Endothelial cell of umbilical vein (primary cell): ENCODE measurements around the gene TFAP2B. TPM values are rescaled to one million over a fixed set of nuclear protein-coding genes. Genes with fewer than 3 reads are reported as not detected.
A peak's percentile ranks its signal among the peaks of the same experiment; 100 is the strongest.

Source experiments
- BruUV-seq: library from RNA; stranded (reverse); fragments of 400-500 nt; replicated peaks from 2 replicates; lab custom pipeline; 2021; lab: Mats Ljungman, UMichigan
- CTCF ChIA-PET: fragments of 300-600, 350-600 bp; sonication (Branson Sonifier 250); formaldehyde crosslinking; loops from one replicate; lab custom pipeline; 2021; ENCODE audit warnings: antibody characterized with exemption, inconsistent platforms; lab: Charles Lee
- POLR2A ChIA-PET: fragments of 300-600, 350-600 bp; sonication (Branson Sonifier 250); formaldehyde crosslinking; loops from one replicate; lab custom pipeline; 2021; ENCODE audit warnings: antibody characterized with exemption, inconsistent platforms; lab: Charles Lee
- DNase-seq: peaks from one replicate; pipeline ENCODE4 v3.0.0-alpha.2; 2011; ENCODE audit warnings: low read depth, low spot score
- FAIRE-seq: peaks from 2 replicates; lab custom pipeline; 2011; peaks lifted over from hg19 to GRCh38; lab: Jason Lieb, UNC
- H2AFZ ChIP-seq: 2 replicates; pipeline ENCODE4 v1.6.0; 2012; ENCODE audit warnings: low read depth, low read length, control low read depth, inconsistent platforms
- H3K27ac ChIP-seq: 2 replicates; pipeline ENCODE4 v1.5.1; 2011; ENCODE audit warnings: low read depth, mild to moderate bottlenecking, control low read depth, low read length, moderate library complexity; ENCODE audit not compliant: insufficient read depth
- H3K27me3 ChIP-seq, 2 experiments: 2 replicates each; pipeline versions ENCODE4 v1.6.0 to v1.6.1; 2011; ENCODE audit warnings: low read length in 2 of 2, mixed read lengths in 1 of 2; ENCODE audit not compliant: control insufficient read depth in 2 of 2, insufficient read depth in 2 of 2
- H3K36me3 ChIP-seq, 2 experiments: 2 replicates in 1 of 2; 3 replicates in 1 of 2; pipeline ENCODE4 v1.5.1; 2011; ENCODE audit warnings: low read length in 2 of 2, mild to moderate bottlenecking in 1 of 2, moderate library complexity in 1 of 2; ENCODE audit not compliant: control insufficient read depth in 2 of 2, insufficient read depth in 2 of 2; ENCODE audit errors: extremely low read depth in 1 of 2
- H3K4me1 ChIP-seq: 3 replicates; pipeline ENCODE4 v1.5.1; 2011; ENCODE audit warnings: mild to moderate bottlenecking, low read length; ENCODE audit not compliant: control insufficient read depth, insufficient read depth; ENCODE audit errors: extremely low read depth
- H3K4me2 ChIP-seq: 2 replicates; pipeline ENCODE4 v1.6.1; 2011; ENCODE audit warnings: low read length, control low read depth, mixed read lengths; ENCODE audit not compliant: insufficient read depth
- H3K4me3 ChIP-seq, 3 experiments: fragments of 200-600 bp in 1 of 3; sonication (generic), shearing (Covaris generic) in 1 of 3; replicated peaks in 1 of 3; 2 replicates each; pipeline ENCODE4 v1.5.1; 2011 to 2016; ENCODE audit warnings: control low read depth in 3 of 3, low read length in 3 of 3, mild to moderate bottlenecking in 2 of 3, inconsistent platforms in 1 of 3, low read depth in 1 of 3, moderate library complexity in 1 of 3; ENCODE audit not compliant: insufficient read depth in 1 of 3
- H3K79me2 ChIP-seq: 2 replicates; pipeline ENCODE4 v1.6.0; 2012; ENCODE audit warnings: low read length, inconsistent platforms; ENCODE audit not compliant: control insufficient read depth, insufficient read depth
- H3K9ac ChIP-seq: replicated peaks from 2 replicates; pipeline ENCODE3; 2011; ENCODE audit warnings: low read length, control low read depth; ENCODE audit not compliant: insufficient read depth; ENCODE audit errors: extremely low read depth
- H3K9me1 ChIP-seq: replicated peaks from 3 replicates; pipeline ENCODE4 v1.6.0; 2011; ENCODE audit warnings: mild to moderate bottlenecking, low read length; ENCODE audit not compliant: control insufficient read depth, insufficient read depth; ENCODE audit errors: extremely low read depth
- H3K9me3 ChIP-seq: replicated peaks from 2 replicates; pipeline ENCODE4 v1.5.1; 2012; ENCODE audit warnings: low read length, inconsistent platforms; ENCODE audit not compliant: control insufficient read depth, insufficient read depth
- H4K20me1 ChIP-seq: replicated peaks from 2 replicates; pipeline ENCODE3; 2011; ENCODE audit warnings: mild to moderate bottlenecking, low read length; ENCODE audit not compliant: control insufficient read depth, insufficient read depth; ENCODE audit errors: extremely low read depth
- EZH2 ChIP-seq: IDR thresholded peaks from 2 replicates; pipeline ENCODE4 v1.6.1; 2012; ENCODE audit warnings: borderline replicate concordance, low read depth, mild to moderate bottlenecking, moderate library complexity, low read length, inconsistent platforms; ENCODE audit not compliant: severe bottlenecking
- FOS ChIP-seq: IDR thresholded peaks from 2 replicates; pipeline ENCODE4 v1.6.1; 2011; ENCODE audit warnings: mild to moderate bottlenecking, low read length, moderate library complexity, borderline replicate concordance; ENCODE audit not compliant: insufficient read depth
- dilution Hi-C: fragments of 300-500 bp; cut with MboI; formaldehyde crosslinking; loops from one replicate; pipeline ENCODE4 v1.15.0; 2019; ENCODE audit warnings: low sequenced_read_pairs; ENCODE audit not compliant: extremely low pct_ligation_motif_present
- intact Hi-C: fragments of 100-400 bp; cut with micrococcal nuclease; formaldehyde crosslinking; loops from one replicate; pipeline ENCODE4 v1.10.0; 2022
- polyA plus RNA-seq, 4 experiments: library from polyadenylated mRNA; depleted of rRNA in 3 of 4; stranded (reverse) in 3 of 4; unstranded in 1 of 4; fragments of >200 nt; gene quantifications; 2 replicates each; pipeline versions ENCODE4 v1.2.1 to v1.2.3, GENCODE V29; 2011 to 2012; ENCODE audit warnings: missing spikeins in 1 of 4
- total RNA-seq: library from RNA; stranded (reverse); gene quantifications from 2 replicates; pipeline ENCODE4 v1.2.3, GENCODE V29; 2021
- TF ChIP-seq, protein P1 (sequence below), 2 donors: IDR thresholded peaks; 1 replicate in 1 of 2; 2 replicates in 1 of 2; pipeline ENCODE4 v1.5.1; 2011; ENCODE audit warnings: low read length in 2 of 2, mild to moderate bottlenecking in 2 of 2, moderate library complexity in 2 of 2, control low read depth in 1 of 2, inconsistent platforms in 1 of 2, low read depth in 1 of 2; ENCODE audit not compliant: insufficient read depth in 1 of 2; ENCODE audit errors: extremely low read depth in 1 of 2

TFAP2B gene
- total and polyA plus RNA-seq, 2 donors (not counting 3 experiments of a cell fraction or from before 2014, with no cell fraction given) = not detected

DNA sequence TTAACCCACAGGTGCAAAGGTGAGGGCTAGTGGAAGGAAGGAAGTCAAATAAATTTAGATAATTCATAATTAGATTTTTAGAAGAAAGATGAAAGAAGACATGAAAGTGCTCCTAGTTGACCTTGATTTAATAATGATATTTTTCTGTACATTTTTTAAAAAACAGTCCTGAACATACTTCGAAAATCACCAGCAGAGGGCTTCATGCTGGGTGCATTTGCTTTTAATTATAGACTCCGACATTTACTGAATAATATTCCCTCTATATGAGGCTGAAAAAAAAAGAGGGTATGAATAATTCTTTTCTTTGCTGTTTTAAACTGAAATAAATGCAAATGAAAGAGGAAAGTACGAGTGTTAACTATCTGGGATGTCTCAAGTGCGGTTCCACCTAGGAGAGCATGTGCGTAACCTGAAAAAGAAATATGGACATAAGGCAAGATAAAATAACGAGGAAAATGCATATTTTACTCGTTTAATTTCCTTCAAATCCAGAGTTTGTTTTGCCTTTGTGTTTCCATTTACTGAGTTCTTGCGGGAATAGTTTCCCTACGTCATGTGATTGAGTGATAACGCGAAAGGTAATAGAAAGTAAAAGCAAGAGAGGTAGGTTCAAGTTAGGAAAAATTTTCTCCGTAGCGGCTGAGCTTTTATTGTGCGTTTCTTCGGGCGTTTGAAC, 3.1 kb upstream of the TFAP2B start:
- H3K9me3 ChIP-seq = no peaks in the 10 kb centered on the region
- peak overlapping the region; percentile 81 for H2AFZ ChIP-seq
- DNase-seq (peak; percentile 39), FAIRE-seq (peak; percentile 68)
- H3K9ac ChIP-seq = no peak overlapping the region
- dilution Hi-C loops (no loop called here), intact Hi-C loops (loop anchor here (1.0 to 10.0 kb wide), 3 partner anchors 1039 to 1206 kb away; no protein-coding TSS in a partner anchor)
- no peaks in the 10 kb centered on the region for H4K20me1 ChIP-seq
- ChIA-PET CTCF (interaction anchor here (0.8 to 4.2 kb wide), 7 partner anchors 10 to 1235 kb away, joined by 4 to 34 read pairs (median 5); no protein-coding TSS in a partner anchor), POLR2A (no interaction called here)
- H3K4me1 ChIP-seq = no peaks in the 10 kb centered on the region
- no peaks in the 10 kb centered on the region for H3K36me3 ChIP-seq
- H3K9me1 ChIP-seq = no peaks in the 10 kb centered on the region
- no peak for TF ChIP-seq EZH2
- TF ChIP-seq, protein P1, sequence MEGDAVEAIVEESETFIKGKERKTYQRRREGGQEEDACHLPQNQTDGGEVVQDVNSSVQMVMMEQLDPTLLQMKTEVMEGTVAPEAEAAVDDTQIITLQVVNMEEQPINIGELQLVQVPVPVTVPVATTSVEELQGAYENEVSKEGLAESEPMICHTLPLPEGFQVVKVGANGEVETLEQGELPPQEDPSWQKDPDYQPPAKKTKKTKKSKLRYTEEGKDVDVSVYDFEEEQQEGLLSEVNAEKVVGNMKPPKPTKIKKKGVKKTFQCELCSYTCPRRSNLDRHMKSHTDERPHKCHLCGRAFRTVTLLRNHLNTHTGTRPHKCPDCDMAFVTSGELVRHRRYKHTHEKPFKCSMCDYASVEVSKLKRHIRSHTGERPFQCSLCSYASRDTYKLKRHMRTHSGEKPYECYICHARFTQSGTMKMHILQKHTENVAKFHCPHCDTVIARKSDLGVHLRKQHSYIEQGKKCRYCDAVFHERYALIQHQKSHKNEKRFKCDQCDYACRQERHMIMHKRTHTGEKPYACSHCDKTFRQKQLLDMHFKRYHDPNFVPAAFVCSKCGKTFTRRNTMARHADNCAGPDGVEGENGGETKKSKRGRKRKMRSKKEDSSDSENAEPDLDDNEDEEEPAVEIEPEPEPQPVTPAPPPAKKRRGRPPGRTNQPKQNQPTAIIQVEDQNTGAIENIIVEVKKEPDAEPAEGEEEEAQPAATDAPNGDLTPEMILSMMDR (IDR thresholded peaks at IDR 0.05; ENCODE audit: extremely low read depth in 1 of 2, insufficient read depth in 1 of 2, low read depth in 1 of 2, low read length in 2 of 2) = peak in 1 of 2 donors; percentile 27
- peak overlapping the region; percentile 42 to 85 (median 74) for H3K4me3 ChIP-seq
- peak overlapping the region; percentile 95 for H3K4me2 ChIP-seq
- H3K27ac ChIP-seq = no peak overlapping the region
- H3K27me3 ChIP-seq = peaks cover 31 to 42% of the 10 kb centered on the region in 2 experiments
- H3K79me2 ChIP-seq = no peaks in the 10 kb centered on the region
- BruUV-seq = no TSS peak

DNA sequence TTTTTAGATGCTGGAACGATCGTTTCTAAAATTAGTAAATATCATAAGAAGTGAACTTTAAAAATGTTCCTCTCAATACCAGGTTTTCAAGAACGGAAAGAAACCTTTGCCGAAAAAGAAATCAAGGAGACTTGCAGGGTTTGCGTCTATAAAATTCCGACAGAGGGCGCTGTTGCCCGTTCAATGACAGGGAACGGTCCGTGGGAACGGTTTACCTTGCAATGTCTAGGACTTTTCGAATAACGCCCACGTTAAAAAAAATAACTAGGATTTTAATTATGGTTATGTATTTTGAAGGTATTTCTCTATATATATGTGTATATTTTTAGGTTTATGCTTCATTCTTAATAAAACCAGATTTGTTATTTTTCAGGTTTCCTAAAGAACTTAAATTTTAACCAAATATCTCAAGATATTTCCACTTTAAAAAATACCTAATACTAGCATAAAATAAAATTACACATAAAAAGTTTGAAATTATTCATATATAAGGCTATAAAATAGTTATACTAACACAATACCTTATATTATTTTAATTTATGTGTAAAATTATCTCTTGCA, 2.5 kb upstream of the TFAP2B start:
- Histone ChIP-seq H3K27me3 (peaks cover 37 to 49% of the 10 kb centered on the region in 2 experiments), H4K20me1 (no peaks in the 10 kb centered on the region), H3K4me2 (peak overlapping the region; percentile 95), H3K4me1 (no peaks in the 10 kb centered on the region), H3K79me2 (no peaks in the 10 kb centered on the region), H3K36me3 (no peaks in the 10 kb centered on the region), H2AFZ (peak overlapping the region; percentile 81), H3K4me3 (peak overlapping the region; percentile 42 to 85 (median 74)), H3K9me1 (no peaks in the 10 kb centered on the region), H3K27ac (no peak overlapping the region), H3K9me3 (no peaks in the 10 kb centered on the region), H3K9ac (no peak overlapping the region)
- intact Hi-C loops (loop anchor here (1.0 to 10.0 kb wide), 2 partner anchors 1039 to 1143 kb away; no protein-coding TSS in a partner anchor), dilution Hi-C loops (no loop called here)
- ChIA-PET CTCF (interaction anchor here (0.8 to 4.2 kb wide), 7 partner anchors 11 to 1234 kb away, joined by 4 to 34 read pairs (median 5); no protein-coding TSS in a partner anchor), POLR2A (no interaction called here)
- BruUV-seq = no TSS peak
- FAIRE-seq (peak; percentile 87), DNase-seq (peak; percentile 71)
- TF ChIP-seq, protein P1 (IDR thresholded peaks at IDR 0.05; ENCODE audit: extremely low read depth in 1 of 2, insufficient read depth in 1 of 2, low read depth in 1 of 2, low read length in 2 of 2) = peak; percentile 58 to 77
- TF ChIP-seq FOS (no peak), EZH2 (peak; percentile 9)
